DMS79 treated with DMSO at 0.1 percent for 48 hours (cell line): Measurements from ENCODE around the gene RNF39.
"Not testable (repeated sequence)": the region's sequence is repeated elsewhere in the genome, so short reads cannot be mapped to it uniquely, and the experiment has no call there.

ENCODE experiments used
- DNase-seq: peaks from one replicate; lab custom pipeline; 2025; lab: John Stamatoyannopoulos, UW

RNF39 gene, protein sequence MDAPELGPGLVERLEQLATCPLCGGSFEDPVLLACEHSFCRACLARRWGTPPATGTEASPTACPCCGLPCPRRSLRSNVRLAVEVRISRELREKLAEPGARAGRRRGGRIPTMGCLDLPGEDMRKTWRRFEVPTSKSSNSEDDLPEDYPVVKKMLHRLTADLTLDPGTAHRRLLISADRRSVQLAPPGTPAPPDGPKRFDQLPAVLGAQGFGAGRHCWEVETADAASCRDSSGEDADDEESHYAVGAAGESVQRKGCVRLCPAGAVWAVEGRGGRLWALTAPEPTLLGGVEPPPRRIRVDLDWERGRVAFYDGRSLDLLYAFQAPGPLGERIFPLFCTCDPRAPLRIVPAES

GRCh38 chr6:30075094-30075789, at the start of gene RNF39:
RNF39 (minus strand) TSS chr6:30075769; CDS start chr6:30075585, 184 bp downstream.
- no peak for DNase-seq

- DNase-seq, result no peak
Observed at GRCh38 chr6:30122515-30122914, 46.9 kb upstream of the RNF39 start.

DNA sequence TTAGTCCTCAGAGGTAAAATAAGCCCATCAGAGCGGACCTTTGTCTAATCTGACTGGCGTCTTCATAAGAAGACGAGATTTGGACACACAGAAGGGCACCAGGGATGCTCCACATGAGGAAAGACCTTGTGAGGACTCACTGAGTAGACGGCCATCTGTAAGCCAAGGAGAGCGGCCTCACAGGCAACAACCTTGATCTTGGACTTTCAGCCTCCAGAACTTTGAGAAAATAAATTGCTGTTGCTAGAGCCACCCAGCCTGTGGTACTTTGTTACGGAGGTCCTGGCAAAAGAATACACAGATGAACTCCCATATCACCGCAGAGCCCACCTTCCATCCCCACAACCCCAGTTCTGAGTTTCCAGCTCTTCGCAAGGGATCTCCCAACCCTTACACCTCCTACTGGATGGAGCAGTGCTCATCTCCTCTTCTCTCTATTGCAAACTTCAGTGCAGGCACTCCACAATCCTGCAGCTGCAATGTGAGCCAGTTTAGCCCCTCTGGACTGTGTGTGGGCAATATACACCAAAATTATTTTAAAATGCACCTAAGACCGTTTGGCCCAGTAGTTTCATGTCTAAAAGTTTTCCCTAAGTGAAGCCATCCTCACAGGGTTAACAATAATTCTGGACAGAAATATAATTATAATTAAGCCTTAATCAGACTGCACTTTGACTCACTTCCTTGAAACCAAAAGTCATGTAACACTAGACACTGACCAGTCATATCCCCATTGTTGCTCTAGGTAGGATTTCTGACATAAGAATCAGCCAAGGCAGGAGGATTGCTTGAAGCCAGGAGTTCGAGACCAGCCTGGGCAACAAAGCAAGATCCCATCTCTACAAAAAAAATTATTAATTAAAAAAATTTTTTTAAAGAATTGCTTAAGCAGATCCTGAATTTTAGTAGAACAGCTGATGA, 46.1 kb upstream of the RNF39 start:
- DNase-seq, result no peak

DNA sequence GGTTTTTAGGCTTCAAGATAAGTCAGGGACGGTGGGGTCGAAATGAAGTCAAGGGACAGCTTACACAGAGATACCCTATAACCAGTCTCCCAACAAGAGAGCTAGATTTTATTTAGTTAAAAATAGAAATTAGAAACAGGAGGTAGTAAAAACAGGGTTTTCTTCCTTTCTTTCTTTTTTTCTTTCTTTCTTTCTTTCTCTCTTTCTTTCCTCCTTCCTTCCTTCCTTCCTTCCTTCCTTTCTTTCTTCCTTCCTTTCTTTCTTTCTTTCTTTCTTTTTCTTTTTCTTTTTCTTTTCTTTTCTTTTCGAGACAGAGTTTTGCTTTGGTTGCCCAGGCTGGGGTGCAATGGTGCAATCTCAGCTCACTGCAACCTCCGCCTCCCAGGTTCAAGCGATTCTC, 43.1 kb upstream of the RNF39 start:
- DNase-seq, result not testable (repeated sequence)

GRCh38 chr6:30116724-30117123, 41.2 kb upstream of the RNF39 start:
- DNase-seq, result no peak

GRCh38 chr6:30113841-30114240, 38.3 kb upstream of the RNF39 start:
- DNase-seq, result no peak

DNA sequence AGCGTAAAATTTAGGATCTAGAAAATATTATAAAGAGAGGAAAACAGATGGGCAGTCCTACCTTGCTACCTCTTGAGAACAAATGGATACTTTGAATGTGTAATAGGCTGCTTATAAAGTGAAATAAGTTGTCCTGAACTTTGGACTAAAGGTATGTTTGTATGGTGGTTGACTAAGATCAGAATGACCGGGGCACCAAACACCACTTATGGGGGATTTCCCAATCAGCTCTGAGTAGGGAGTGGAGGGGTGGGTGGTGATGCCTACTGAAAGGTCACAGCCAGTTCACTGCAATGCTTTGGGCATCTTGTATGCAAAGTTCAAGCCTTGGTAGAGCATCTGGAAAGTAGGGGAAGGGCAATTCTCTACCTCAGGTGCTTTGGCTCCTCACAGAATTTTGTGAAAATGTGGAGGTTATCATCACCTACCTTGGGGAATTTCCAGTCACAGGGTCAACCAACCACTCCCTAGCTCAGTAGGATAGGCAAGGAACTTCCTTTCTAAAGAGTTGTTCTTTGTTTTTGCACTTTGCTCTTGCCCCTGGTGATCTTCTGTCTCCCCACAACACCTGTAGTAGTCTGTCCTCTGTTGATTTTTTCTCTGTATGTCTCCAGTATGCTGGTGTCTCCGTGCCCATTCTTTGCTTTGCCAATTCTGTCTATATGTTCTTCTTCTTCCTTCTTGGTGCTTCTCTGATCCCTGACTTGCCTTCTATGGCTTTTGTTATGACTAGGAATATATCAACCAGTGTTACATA, 37.6 kb upstream of the RNF39 start, which contains the start of gene TRIM31:
Gene TRIM31 (minus strand): TSS at position 88 of the 757 bp plus-strand sequence. CDS start 285 bp downstream, outside the sequence.
- DNase-seq, result no peak

DNA sequence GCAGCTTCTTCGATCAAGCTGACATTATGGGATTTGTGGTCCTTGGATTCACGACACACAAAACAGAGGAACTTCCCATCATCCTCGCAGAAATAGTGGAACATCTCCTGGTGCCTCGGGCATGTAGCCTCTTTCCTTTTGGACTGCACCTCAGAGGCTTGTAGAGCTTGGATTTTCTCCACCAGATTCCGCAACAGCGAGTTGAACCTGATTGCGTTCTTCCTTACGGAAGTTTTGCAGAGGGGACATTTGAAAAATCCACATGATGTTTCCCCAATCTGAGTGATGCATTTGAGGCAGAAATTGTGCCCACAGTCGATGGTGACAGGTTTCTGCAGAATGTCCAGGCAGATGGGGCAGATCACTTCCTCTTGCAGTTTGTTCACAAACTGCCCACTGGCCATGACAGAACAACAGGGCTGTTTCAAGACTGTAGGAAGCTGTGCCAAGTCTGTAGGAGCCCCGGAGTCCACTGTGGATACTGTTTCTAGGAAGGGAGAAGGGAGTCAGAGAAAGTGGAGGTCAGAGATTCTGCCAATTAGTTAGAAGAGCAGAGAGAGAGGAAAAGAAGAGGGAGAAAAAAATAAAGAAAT, 36.9 kb upstream of the RNF39 start:
- DNase-seq, result no peak

- no peak for DNase-seq
Observed at GRCh38 chr6:30111266-30111856, 35.8 kb upstream of the RNF39 start.

DNA sequence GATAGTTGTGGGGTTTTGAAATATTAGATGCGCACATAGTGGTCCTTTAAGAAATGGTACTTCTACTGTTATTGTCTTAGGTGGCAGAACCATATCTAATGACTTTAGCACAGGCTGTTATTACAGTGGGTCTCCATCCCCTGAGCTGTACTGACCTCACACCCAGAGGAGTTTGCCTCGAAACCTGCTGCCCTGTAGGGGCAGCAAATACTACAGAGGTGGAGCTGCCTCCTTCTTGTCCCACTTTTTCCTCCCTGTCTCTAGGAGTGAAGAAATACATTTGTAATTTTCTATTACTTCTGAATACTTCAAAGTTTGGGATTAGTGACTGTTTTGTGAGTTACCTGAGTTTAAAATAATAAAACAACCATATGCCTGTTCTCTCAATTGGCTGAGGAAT, 29.1 kb upstream of the RNF39 start:
- DNase-seq, result no peak

GRCh38 chr6:30103872-30104179, 28.3 kb upstream of the RNF39 start:
- no peak for DNase-seq

GRCh38 chr6:30102970-30103871, 27.7 kb upstream of the RNF39 start:
- peak; percentile 80 for DNase-seq

DNA sequence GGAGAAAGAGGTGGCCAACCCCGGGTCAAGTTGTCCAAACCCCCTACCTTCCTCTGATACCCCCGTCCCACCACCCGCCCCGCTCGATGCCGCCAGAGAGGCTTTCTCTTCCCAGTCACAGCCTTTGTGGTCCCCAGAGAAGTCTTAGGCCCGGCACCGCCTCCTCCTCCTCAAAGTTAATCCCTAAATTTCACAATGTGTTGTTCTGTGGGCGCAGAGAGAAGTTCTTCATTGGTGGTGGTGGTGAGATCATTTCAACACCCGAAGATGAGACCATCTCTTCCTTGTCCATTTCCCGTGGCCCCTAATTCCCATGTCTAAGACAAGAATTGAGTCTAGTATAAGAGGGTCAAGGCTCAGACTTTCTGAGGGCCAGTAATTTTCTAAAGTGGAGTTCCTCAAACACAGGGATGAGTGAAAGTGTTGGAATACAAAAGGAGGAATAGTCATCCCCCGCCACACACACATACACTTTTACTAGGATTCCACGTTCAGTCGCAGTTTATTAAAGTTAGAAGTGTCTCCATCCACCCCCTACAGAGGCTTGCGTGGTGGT, 26.9 kb upstream of the RNF39 start:
- DNase-seq, result no peak

GRCh38 chr6:30101444-30102413, 26.2 kb upstream of the RNF39 start:
- DNase-seq, result no peak

DNA sequence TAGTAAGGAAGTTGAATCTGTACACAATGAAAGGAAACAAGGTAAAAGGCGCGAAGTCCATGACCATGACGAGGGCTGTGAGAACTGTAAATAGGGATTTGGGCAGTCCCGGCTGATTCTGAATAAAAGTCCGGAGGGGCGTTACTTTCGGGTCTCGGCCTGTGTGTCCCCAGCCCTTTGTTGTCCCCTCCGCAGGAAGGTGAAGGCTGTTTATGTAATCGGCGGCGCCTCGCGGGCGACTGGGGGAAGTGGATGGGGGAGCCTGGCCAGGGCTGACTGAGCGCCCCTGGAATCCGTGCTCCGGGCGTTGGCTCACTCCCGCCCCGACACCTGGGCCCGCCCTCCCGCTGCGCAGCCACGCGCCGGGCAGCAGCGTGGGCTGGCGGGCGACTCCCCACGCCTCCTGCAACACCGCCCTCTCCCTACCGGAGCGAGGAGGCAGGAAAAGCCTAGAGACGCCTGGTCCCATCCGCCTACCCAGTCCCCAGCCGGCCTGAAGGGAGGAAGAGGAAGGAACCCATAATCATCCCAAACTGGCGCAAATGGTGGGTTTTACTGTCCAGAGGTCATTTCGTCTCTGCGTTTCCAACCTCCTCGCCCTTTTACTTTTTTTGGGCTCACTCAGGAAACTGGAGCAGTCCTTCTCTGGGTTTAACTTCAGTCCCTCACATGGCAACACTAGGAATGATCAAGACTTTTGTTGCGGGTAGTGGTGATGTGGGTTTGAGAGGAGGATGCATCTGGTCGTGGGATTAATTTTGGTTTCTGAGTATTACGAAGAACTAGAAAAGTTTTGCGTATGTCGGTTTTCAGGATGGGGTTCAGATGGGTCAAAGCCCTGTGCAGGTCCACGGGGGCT, 25.2 kb upstream of the RNF39 start:
- peak; percentile 9 for DNase-seq

- no peak for DNase-seq
Observed at GRCh38 chr6:30100154-30100553, 24.6 kb upstream of the RNF39 start.
